ENCODE data around the gene STK32C. TPM values are rescaled to one million over a fixed set of nuclear protein-coding genes. Genes with fewer than 3 reads are reported as not detected.

STK32C gene
- total RNA-seq, 3 donors from 2014 or later: 5.6 to 12.8 (median 11.7) TPM

DNA sequence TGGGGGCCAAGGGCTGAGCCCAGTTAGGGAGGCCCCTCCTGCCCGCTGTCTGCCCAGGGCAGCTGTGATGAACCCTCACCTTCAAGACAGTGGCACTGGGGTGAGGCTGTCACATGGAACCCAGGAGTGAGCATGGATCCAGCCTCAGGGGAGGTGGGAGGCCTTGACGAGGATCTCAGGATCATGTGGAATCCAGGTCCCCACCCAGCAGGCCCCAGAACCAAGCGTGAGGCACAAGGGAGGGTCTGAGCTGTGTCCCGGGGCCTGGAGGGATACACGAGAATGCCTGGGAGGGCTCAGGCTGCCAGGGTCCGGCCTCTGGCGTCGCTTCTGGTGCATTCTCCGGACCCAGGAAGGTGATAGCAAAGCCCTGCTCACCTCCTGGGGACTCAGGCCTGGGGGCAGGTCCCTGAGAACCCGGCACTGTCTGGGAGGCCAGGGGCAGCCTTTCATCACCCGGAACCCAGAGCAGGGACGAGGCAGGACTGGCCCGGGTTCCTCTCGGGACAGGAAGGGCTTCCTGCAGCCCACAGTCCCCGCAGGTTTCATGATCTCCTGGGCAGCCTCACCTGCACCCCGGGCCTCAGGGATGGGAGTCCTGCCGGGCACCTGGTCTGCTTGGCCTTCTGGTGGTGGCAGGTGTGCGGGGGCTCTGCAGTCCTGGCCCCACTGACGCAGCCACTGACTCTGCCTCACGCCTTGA is 103.5 kb downstream of the STK32C start:
- H3K27me3 ChIP-seq: no peaks in the 10 kb centered on the region
- no peak overlapping the region for H3K4me3 ChIP-seq
- intact Hi-C loops (cut with DNase I; ENCODE audit: low total_unique reads): no loop called here
- no peak for DNase-seq (ENCODE audit: low spot score in 2 of 2)
- no peaks in the 10 kb centered on the region for H3K4me1 ChIP-seq
- H3K36me3 ChIP-seq: no peaks in the 10 kb centered on the region
- no peaks in the 10 kb centered on the region for H3K9me3 ChIP-seq
- TF ChIP-seq, protein P1, sequence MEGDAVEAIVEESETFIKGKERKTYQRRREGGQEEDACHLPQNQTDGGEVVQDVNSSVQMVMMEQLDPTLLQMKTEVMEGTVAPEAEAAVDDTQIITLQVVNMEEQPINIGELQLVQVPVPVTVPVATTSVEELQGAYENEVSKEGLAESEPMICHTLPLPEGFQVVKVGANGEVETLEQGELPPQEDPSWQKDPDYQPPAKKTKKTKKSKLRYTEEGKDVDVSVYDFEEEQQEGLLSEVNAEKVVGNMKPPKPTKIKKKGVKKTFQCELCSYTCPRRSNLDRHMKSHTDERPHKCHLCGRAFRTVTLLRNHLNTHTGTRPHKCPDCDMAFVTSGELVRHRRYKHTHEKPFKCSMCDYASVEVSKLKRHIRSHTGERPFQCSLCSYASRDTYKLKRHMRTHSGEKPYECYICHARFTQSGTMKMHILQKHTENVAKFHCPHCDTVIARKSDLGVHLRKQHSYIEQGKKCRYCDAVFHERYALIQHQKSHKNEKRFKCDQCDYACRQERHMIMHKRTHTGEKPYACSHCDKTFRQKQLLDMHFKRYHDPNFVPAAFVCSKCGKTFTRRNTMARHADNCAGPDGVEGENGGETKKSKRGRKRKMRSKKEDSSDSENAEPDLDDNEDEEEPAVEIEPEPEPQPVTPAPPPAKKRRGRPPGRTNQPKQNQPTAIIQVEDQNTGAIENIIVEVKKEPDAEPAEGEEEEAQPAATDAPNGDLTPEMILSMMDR (IDR thresholded peaks at IDR 0.05): no peak
- no peak for TF ChIP-seq POLR2A (IDR thresholded peaks at IDR 0.05)
- no peak for TF ChIP-seq POLR2AphosphoS5 (IDR thresholded peaks at IDR 0.05)
- H3K27ac ChIP-seq: no peak overlapping the region

DNA sequence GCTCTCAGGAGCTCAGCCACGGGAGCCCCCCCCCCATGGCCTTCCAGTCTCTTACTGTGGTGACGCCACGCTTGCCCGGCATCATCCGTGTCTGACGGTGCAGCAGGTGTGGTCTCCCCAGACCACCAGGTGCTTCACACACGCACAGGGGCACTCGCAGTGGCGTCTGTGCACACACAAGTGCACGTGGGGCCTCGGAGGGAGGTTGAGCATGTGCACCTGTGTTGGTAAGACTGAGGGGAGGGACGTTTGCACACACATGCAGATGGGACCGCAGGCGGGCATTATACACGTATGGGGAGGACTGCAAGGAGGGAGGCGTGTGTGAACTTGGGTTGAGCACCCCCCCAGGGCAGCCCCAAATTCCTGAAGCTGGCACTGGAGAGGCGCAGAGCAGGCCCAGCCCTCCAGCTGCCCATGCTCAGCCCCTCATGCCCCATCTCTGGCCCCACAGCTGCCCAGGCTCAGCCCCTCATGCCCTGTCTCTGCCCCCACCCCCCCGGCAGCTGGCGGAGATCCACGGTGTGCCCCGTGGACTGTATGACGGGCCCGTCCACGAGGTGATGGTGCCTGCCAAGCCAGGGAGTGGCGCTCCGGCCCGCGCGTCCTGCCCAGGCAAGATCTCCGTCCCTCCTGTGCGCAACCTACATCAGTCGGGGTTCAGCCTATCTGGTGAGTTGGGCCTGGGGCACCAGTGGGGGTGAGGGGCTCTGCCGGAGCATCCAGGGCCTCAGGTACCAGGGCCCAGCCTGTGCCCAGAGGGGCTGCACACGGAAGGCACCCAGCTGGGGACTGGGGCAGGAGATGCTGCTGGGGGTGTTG is 104.3 kb downstream of the STK32C start:
- H3K27me3 ChIP-seq: no peaks in the 10 kb centered on the region
- no peak overlapping the region for H3K4me3 ChIP-seq
- H3K4me1 ChIP-seq: no peaks in the 10 kb centered on the region
- no peak overlapping the region for H3K27ac ChIP-seq
- H3K36me3 ChIP-seq: no peaks in the 10 kb centered on the region
- TF ChIP-seq POLR2AphosphoS5 (IDR thresholded peaks at IDR 0.05): no peak
- no peak for TF ChIP-seq POLR2A (IDR thresholded peaks at IDR 0.05)
- TF ChIP-seq, protein P1 (IDR thresholded peaks at IDR 0.05): no peak
- no peak for DNase-seq (ENCODE audit: low spot score in 2 of 2)
- intact Hi-C loops (cut with DNase I; ENCODE audit: low total_unique reads): no loop called here
- no peaks in the 10 kb centered on the region for H3K9me3 ChIP-seq

DNA sequence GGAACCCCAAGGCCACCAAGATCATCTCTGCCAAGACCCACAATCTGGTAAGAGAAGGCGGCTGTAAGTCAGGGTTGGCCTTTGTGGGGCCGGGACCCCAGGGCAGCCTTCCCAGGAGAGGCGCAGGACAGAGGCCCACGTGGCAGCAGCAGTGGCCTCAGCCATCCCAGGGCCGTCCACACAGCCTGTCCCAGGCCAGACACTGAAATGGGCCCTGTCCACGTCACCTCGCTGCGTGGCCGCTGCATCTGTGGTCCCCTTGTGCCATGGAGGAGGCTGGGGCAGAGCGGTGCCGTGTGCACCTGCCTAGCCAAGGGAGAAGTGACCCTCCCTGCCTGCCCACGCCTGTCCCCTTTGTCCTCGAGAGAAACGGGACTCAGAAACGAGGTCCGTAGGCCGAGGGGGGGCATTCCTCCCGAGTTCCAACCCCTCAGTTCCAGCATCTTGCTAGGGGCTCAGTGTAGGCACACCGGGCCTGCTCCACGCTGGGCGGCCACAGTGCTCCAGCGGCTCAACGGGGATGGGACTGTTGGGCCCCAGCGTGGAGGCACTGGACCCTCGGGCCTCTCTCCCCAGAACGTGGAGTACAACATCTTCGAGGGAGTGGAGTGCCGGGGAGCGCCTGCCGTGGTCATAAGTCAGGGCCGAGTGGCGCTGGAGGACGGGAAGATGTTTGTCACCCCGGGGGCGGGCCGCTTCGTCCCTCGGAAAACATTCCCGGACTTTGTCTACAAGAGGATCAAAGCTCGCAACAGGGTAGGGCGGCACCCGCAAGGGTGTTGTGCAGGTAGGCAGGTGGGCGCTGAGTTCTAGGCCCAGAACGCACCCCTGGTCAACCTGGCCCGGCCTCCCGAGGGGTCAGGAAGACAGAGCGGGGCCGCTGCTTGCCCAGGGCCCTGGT is 105.4 kb downstream of the STK32C start:
- H3K4me3 ChIP-seq: no peak overlapping the region
- H3K27ac ChIP-seq: no peak overlapping the region
- H3K9me3 ChIP-seq: no peaks in the 10 kb centered on the region
- intact Hi-C loops (cut with DNase I; ENCODE audit: low total_unique reads): no loop called here
- H3K36me3 ChIP-seq: no peaks in the 10 kb centered on the region
- no peak for DNase-seq (ENCODE audit: low spot score in 2 of 2)
- H3K4me1 ChIP-seq: no peaks in the 10 kb centered on the region
- TF ChIP-seq POLR2A (IDR thresholded peaks at IDR 0.05): no peak
- TF ChIP-seq, protein P1 (IDR thresholded peaks at IDR 0.05): no peak
- H3K27me3 ChIP-seq: peaks cover 0 to 2% of the 10 kb centered on the region in 2 donors

DNA sequence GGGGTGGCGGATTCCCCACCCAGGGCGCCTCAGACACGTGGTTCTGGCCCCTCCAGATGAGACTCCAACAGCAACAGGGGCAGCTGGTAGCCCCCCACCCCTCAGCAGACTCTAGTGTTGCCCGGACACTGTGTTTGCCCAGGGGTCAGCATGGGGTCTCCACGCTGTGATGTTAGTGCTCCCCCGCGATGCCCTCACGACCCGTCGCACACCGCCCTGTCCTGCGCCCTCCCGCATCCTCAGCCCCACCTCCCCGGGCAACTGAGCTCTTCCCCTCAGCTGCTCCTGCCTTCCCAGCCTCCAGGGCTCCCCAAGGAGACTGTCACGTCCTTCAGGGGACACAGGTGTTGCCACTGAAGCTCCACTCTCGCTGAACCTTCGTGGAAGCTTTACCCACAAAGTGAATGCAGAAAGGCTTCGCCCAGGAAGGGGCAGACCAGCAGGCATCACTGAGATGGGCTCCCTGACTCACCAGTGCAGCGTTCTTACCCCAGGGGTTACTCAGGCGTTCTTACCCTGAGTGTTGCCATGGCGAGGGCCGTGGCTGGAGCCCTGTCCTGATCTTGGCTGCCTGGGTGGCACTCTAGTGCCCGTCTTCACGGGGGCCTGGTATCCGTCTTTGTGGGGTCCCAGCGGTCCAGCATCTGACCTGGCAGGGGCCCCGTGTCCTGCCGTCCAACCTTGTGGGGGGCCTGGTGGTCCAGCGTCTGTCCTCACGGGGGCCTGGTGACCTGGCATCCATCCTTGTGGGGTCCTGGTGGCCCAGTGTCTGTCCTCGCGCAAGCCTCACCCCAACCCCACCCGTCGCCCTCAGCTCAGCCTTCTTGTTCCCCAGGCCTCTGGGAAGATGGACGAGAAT is 106.4 kb downstream of the STK32C start:
- intact Hi-C loops (cut with DNase I; ENCODE audit: low total_unique reads): no loop called here
- Histone ChIP-seq H3K4me3 (no peak overlapping the region), H3K9me3 (no peaks in the 10 kb centered on the region), H3K4me1 (no peaks in the 10 kb centered on the region), H3K27me3 (peaks cover 0 to 2% of the 10 kb centered on the region in 2 donors), H3K27ac (no peak overlapping the region), H3K36me3 (no peaks in the 10 kb centered on the region)
- TF ChIP-seq POLR2A (IDR thresholded peaks at IDR 0.05) (no peak), POLR2AphosphoS5 (IDR thresholded peaks at IDR 0.05) (no peak)
- TF ChIP-seq, protein P1 (IDR thresholded peaks at IDR 0.05): no peak
- DNase-seq (ENCODE audit: low spot score in 2 of 2): no peak

Data from breast epithelium (tissue), 4 donors.